Rectal smooth muscle tissue (tissue), 1 donor: ENCODE data around the gene PLK3.
"Not testable (repeated sequence)": the region's sequence is repeated elsewhere in the genome, so short reads cannot be mapped to it uniquely, and the experiment has no call there.

Experiments used
- H3K27ac ChIP-seq: one replicate; pipeline ENCODE4 v1.7.0; 2013; ENCODE audit warnings: low read depth, low read length, inconsistent platforms
- H3K27me3 ChIP-seq: one replicate; pipeline ENCODE4 v1.7.0; 2013; ENCODE audit warnings: low read length; ENCODE audit not compliant: control insufficient read depth, insufficient read depth
- H3K36me3 ChIP-seq: one replicate; pipeline ENCODE4 v1.7.0; 2013; ENCODE audit warnings: low read length; ENCODE audit not compliant: control insufficient read depth, insufficient read depth
- H3K4me1 ChIP-seq: one replicate; pipeline ENCODE4 v1.7.0; 2013; ENCODE audit warnings: low read length; ENCODE audit not compliant: control insufficient read depth, insufficient read depth
- H3K4me3 ChIP-seq: one replicate; pipeline ENCODE4 v1.7.0; 2013; ENCODE audit warnings: low read length
- H3K9ac ChIP-seq: one replicate; pipeline ENCODE4 v1.7.0; 2013; ENCODE audit warnings: low read length

PLK3 gene

DNA sequence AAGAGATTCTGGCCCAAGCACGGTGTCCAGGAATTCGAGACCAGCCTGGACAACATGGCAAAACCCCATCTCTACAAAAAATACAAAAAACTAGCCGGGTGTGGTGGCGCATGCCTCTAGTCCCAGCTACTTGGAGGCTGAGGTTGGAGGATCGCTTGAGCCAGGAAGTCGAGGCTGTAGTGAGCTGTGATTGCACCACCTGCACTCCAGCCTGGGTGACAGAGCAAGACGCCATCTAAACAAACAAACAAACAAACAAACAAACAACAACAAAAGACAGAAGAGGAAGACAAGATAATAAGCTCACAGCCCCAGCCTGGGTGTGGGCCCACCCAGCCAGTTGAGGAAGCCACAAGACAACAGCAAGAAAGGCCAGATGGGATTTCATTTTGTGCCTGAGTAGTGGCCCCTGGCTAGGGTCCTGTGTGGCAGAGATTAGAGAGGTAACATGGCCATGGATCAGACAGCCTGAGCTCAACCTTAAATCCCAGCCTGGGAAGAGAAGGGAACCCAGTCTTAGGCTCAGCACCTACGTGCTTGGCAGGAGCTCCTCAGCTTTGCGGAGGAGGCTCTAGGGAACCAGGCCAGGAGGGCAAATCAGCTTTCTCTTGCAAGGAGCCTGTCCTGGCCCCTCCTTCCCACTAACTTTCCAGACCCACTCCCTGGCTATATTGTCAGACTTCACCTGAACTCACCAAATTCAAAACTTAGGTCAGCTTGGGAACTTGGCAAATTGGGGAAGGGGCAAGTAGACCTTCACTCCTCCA is 7.3 kb upstream of the PLK3 start:
- H3K4me1 ChIP-seq, result no peaks in the 10 kb centered on the region
- H3K27ac ChIP-seq, result no peak overlapping the region
- no peak overlapping the region for H3K9ac ChIP-seq
- H3K4me3 ChIP-seq, result no peak overlapping the region
- H3K36me3 ChIP-seq, result no peaks in the 10 kb centered on the region
- H3K27me3 ChIP-seq, result no peaks in the 10 kb centered on the region

DNA sequence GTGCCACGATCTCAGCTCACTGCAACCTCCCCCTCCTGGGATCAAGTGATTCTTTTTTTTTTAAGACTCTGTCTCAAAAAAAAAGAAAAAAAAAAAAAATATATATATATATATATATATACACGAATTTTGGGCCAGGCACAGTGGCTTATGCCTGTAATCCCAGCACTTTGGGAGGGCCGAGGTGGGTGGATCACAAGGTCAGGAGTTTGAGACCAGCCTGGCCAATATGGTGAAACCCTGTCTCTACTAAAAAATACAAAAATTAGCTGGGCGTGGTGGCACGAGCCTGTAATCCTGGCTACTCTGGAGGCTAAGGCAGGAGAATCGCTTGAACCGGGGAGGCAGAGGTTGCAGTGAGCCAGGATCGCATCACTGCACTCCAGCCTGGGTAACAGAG is 2.3 kb upstream of the PLK3 start:
- not testable (repeated sequence) for H3K27me3 ChIP-seq, H3K4me1 ChIP-seq, H3K9ac ChIP-seq, H3K27ac ChIP-seq, H3K4me3 ChIP-seq, H3K36me3 ChIP-seq

DNA sequence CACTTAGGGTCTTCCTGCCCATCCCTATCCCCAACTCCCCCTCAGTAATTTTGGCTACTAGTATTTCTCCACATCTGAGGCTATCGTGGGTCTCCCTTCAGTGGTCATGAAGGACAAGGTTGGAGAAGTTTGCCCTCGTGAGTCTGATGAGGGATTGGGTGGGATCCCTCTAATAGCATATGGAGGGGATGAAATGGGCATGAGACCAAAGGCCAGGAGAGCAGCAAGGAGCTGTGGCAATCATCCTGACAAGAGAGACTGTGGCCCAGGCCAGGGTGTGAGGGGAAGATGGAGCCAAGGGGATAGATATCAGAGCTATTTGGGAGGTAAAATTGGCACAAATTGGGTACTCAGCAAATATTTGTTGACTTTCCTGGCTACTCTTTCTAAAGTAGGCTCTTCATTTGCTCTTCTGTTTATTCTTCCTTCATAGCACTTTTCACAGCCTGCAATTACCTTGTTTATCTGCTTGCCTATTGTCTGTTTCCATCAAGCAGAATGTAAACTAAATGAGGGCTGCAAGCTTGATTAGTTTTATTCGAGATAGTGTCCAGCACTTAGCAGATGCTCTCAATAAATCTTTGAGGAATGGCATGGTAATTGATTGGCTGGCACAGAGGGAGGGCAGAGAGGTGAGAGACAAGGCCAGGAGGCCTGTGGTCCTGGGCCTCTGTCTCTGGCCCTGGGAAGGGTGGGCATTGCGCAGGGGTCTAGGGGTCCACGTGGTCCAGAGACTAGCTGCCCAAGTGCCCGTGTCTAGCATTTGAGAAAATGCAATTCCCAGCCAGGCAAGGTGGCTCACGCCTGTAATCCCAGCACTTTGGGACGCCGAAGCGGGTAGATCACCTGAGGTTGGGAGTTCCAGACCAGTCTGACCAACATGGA is 1.5 kb upstream of the PLK3 start:
- H3K4me3 ChIP-seq, result no peak overlapping the region
- H3K27me3 ChIP-seq, result no peaks in the 10 kb centered on the region
- H3K9ac ChIP-seq, result no peak overlapping the region
- H3K27ac ChIP-seq, result no peak overlapping the region
- H3K36me3 ChIP-seq, result peaks cover 13% of the 10 kb centered on the region
- peaks cover 6% of the 10 kb centered on the region for H3K4me1 ChIP-seq

DNA sequence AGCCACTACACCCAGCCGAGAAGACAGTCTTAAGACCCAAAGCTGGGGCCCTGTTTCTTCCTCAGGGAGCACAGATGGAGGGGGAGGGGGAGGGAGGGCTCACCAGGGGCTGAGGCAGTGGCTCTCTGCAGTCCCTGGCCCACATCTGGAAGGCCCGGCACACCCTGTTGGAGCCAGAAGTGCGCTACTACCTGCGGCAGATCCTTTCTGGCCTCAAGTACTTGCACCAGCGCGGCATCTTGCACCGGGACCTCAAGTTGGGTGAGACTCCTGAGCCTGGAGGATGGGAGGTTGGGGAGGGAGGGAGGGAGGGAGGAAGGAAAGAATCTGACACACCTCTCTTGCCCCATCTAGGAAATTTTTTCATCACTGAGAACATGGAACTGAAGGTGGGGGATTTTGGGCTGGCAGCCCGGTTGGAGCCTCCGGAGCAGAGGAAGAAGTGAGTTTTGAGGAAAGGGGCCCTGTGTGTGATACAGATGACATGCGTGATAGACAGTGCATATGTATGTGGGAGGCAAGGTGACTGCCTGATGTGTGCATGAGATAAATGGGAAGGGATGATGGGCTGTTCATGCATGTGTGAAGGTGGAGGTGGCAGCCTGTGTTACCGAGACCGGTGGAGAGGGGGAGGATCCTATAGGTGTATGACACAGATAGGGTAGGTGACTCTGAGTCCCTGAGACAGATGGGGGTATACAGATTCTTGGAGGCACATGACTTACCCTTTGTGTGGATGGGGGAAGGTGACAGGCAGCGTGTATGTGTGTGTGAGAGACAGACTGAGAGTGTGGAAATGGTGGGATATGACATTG is 1.5 kb downstream of the PLK3 start:
- H3K36me3 ChIP-seq, result peaks cover 16% of the 10 kb centered on the region
- H3K27me3 ChIP-seq, result no peaks in the 10 kb centered on the region
- H3K27ac ChIP-seq, result no peak overlapping the region
- peak overlapping the region; percentile 55 for H3K4me3 ChIP-seq
- H3K9ac ChIP-seq, result no peak overlapping the region
- H3K4me1 ChIP-seq, result peaks cover 8% of the 10 kb centered on the region

DNA sequence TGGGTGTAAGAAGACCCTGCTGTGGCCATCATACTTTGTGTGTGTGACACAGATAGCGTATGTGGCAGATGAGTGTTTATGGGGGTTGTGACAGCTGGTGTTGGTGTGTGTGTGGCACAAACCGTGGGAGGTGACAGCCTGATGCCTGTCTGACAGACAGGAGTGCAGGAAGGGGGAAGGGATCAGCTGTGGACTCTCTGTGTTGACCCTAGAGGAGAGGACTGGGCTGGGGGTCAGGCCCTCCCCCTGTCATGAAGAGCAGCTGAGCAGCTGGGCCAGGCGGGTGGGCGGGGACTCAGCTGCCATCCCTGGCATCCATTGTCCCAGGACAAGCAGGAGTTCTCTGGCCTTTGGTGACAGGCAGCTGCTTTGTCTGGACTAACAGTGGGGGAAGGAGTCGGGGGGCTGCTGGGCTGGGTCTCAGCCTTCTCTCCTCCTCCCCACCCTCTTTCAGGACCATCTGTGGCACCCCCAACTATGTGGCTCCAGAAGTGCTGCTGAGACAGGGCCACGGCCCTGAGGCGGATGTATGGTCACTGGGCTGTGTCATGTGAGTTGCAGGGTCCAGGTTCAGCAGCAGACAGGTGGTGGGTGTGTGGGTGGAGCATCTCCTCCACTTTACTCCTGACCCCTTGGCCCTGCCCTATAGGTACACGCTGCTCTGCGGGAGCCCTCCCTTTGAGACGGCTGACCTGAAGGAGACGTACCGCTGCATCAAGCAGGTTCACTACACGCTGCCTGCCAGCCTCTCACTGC is 2.3 kb downstream of the PLK3 start:
- Histone ChIP-seq H3K4me3 (peak overlapping the region; percentile 55), H3K27me3 (no peaks in the 10 kb centered on the region), H3K4me1 (peaks cover 16% of the 10 kb centered on the region), H3K36me3 (peaks cover 16% of the 10 kb centered on the region), H3K9ac (peak overlapping the region; percentile 47), H3K27ac (no peak overlapping the region)

DNA sequence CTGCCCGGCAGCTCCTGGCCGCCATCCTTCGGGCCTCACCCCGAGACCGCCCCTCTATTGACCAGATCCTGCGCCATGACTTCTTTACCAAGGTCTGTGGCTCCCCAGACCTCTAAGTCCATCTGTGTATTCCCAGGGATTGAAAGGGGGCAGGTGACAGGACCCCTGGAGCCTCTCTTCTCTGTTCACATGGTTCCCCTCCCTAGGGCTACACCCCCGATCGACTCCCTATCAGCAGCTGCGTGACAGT is 2.8 kb downstream of the PLK3 start:
- no peak overlapping the region for H3K9ac ChIP-seq
- no peaks in the 10 kb centered on the region for H3K27me3 ChIP-seq
- no peak overlapping the region for H3K27ac ChIP-seq
- peaks cover 16% of the 10 kb centered on the region for H3K36me3 ChIP-seq
- peaks cover 20% of the 10 kb centered on the region for H3K4me1 ChIP-seq
- no peak overlapping the region for H3K4me3 ChIP-seq

DNA sequence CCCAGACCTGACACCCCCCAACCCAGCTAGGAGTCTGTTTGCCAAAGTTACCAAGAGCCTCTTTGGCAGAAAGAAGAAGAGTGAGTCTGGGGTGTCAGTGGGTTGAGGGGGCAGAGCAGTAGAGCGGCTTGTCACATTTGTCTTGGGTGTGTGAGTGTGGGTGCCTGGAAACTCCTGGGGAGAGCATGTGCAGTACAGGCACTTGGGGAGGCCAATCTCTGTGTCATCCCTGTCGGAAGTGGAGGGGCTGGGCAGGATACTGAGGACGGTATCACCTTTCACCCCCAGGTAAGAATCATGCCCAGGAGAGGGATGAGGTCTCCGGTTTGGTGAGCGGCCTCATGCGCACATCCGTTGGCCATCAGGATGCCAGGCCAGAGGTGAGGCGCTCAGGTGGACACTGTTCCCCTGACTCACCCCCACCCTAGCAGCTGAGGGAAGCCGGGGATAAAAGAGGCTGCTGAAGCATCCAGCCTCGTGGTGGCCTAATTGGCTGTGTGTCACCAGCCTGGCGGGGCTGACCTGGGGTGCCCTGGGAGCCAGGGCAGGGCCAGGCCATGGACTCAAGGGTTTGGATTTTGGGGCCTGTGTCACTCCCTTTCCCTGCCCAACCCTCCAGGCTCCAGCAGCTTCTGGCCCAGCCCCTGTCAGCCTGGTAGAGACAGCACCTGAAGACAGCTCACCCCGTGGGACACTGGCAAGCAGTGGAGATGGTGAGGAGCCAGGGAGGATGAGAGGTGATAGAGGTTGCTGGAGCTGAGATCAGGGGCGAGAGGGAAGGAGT is 3.3 kb downstream of the PLK3 start:
- Histone ChIP-seq H3K4me3 (no peak overlapping the region), H3K27me3 (no peaks in the 10 kb centered on the region), H3K4me1 (peaks cover 24% of the 10 kb centered on the region), H3K9ac (no peak overlapping the region), H3K27ac (no peak overlapping the region), H3K36me3 (peaks cover 16% of the 10 kb centered on the region)

DNA sequence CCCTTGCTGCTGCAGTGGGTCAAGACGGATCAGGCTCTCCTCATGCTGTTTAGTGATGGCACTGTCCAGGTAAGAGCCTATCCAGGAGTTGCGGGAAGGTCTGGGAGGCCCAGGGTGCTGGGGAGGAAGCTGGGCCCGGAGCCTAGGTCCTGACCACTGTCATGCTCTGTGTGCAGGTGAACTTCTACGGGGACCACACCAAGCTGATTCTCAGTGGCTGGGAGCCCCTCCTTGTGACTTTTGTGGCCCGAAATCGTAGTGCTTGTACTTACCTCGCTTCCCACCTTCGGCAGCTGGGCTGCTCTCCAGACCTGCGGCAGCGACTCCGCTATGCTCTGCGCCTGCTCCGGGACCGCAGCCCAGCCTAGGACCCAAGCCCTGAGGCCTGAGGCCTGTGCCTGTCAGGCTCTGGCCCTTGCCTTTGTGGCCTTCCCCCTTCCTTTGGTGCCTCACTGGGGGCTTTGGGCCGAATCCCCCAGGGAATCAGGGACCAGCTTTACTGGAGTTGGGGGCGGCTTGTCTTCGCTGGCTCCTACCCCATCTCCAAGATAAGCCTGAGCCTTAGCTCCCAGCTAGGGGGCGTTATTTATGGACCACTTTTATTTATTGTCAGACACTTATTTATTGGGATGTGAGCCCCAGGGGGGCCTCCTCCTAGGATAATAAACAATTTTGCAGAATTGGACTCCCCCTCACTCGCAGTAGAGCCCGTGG is 5.3 kb downstream of the PLK3 start:
- Histone ChIP-seq H3K36me3 (peaks cover 16% of the 10 kb centered on the region), H3K9ac (no peak overlapping the region), H3K27ac (no peak overlapping the region), H3K27me3 (no peaks in the 10 kb centered on the region), H3K4me1 (peaks cover 42% of the 10 kb centered on the region), H3K4me3 (no peak overlapping the region)

DNA sequence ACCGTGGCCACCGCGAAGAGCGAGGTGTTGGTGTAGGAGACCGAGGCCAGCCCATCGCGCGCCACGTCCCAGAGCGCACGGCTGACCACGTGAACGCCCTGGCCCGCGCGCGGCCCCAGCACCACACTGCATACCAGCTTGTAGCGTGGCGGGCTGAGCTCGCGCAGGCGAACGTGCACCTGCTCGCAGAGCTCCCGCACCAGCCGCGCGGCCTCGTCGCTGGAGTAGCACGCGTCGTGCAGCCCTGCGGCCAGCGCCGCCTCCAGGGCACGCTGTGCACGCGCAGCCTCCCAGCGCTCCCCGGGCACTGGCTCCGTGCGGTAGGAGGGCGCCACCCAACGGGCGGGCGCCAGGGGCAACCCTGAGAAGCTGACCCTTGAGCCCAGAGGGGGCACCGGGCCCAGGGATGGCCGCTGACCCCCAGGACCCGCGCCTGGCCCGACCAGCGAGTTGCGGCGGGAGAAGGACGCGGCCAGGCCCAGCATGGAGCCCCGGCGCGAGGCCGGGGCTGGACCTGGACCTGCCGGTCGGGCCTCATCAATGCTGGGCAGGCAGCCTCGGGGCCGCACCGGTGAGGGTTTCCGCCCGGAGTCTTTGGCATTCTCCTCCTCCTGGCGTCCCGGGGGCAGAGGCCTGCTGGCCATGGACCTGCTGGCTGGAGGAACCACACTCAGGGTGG is 6.0 kb downstream of the PLK3 start:
- no peak overlapping the region for H3K4me3 ChIP-seq
- H3K9ac ChIP-seq, result no peak overlapping the region
- H3K36me3 ChIP-seq, result peaks cover 16% of the 10 kb centered on the region
- H3K4me1 ChIP-seq, result peaks cover 39% of the 10 kb centered on the region
- peak overlapping the region; percentile 99 for H3K27ac ChIP-seq
- H3K27me3 ChIP-seq, result no peaks in the 10 kb centered on the region

DNA sequence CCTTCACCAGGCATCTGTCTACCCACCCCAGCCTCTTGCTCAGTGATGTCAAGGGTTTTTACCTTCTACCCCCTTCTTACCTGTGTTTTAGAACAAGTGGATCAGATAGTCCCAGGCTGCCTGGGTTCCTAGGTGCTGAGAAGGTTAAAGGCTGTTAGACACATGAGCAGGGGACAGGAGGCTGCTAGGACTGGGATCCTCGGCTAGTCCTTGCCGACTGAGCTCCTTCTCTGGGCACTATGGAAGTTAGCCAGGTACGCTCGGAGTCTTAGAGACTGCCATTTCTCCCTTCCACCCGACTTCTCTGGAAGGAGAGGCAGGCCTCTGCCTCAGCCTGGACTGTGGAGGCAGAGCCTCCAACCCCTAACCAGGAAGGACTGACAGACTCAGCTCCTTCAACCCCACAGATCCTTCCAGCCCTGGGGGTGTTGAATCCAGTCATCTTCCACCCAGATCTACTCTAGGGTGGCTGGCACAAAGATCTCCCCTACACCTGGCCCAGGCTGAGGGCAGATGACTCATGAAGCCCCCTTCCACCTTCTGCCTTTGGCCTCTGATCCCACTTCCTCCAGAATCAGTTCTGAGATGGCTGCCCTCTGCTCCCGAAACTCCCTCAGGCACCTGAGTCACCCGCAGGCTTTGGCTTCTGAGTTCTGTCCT is 6.7 kb downstream of the PLK3 start, which contains the start of gene DYNLT4:
DYNLT4 (minus strand) TSS at position 648 of the 660 bp plus-strand sequence. CDS start 683 bp downstream, outside the sequence.
- peak within 1 kb of the TSS; percentile 99 for H3K27ac ChIP-seq
- peaks cover 38% of the 10 kb centered on the region for H3K4me1 ChIP-seq

More for the DNA sequence above, 6.7 kb downstream of the PLK3 start, which contains the start of gene DYNLT4:
- H3K27me3 ChIP-seq, result no peaks in the 10 kb centered on the region
- H3K36me3 ChIP-seq, result peaks cover 15% of the 10 kb centered on the region
- peak within 1 kb of the TSS; percentile 57 for H3K9ac ChIP-seq
- peak within 1 kb of the TSS; percentile 48 for H3K4me3 ChIP-seq
